Measurements from ENCODE around the gene SYNDIG1L. TPM values are rescaled to one million over a fixed set of nuclear protein-coding genes. Genes with fewer than 3 reads are reported as not detected.

SYNDIG1L gene
- total and polyA plus RNA-seq, 2 of the 4 experiments (the other 2 are of a cell fraction), result not detected

DNA sequence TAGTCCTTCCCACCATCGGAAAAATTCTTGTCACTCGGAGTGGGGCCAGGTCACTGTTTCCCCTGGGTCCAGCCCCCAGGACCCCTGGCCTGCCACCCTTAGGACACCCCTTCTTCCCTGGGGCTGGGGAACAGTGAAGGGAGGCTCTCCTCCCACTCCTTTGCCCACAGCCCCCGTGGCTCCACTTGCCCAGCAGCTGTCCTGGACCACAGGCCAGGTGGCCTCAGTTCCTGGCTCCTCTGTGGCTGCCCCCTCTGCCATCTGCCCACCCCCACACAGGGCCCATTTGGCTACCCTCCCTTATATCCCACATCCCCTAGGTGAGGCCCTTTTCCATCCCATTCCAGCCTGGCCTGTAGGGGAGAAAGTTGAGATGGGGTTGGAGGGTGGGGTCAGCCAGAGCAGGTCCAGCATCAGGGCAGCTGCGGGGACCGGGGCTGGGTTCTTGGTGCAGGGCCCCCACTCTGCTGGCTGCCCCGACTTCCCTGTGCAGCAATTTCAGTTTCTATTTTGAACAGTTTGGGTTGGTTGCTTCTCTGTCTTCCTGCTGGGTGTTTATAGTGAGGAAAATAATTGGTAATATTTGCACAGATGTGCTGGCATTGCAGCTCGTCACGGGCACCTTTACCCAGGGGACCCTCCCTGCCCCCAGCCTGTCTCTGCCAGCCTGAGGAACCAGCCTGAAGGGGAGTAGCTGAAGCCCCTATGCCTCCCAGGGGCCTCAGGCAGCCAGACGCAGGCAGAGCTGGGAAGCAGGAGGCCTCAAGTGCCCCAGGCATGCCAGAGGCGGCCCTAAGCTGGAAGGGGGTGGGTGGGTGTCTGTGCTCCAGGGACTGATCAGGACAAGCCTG is 23.4 kb downstream of the SYNDIG1L start:
- BruUV-seq (replicated peaks), result no TSS peak
- Histone ChIP-seq H3K56ac (ENCODE audit: extremely low read depth, insufficient read depth, low read length) (no peak overlapping the region), H2AK5ac (ENCODE audit: low read depth, low read length) (no peak overlapping the region), H2BK120ac (ENCODE audit: low read depth, low read length) (no peak overlapping the region), H3K4ac (ENCODE audit: low read depth, low read length) (no peak overlapping the region), H2BK5ac (ENCODE audit: low read depth, low read length, poor library complexity, severe bottlenecking) (no peak overlapping the region), H2AK9ac (replicated peaks; ENCODE audit: low read depth, low read length, poor library complexity) (no peak overlapping the region), H2BK15ac (ENCODE audit: low read depth, low read length) (no peak overlapping the region), H4K8ac (ENCODE audit: low read depth in 2 of 2, low read length in 2 of 2) (no peak overlapping the region), H3K27me3 (ENCODE audit: control insufficient read depth, insufficient read depth, low read length) (peaks cover 75% of the 10 kb centered on the region), H3K18ac (ENCODE audit: low read depth, low read length) (no peak overlapping the region), H3K9ac (ENCODE audit: low read depth, low read length) (no peak overlapping the region), H4K20me1 (ENCODE audit: insufficient read depth, low read length) (no peaks in the 10 kb centered on the region), H3K4me2 (ENCODE audit: low read depth, low read length) (no peak overlapping the region), H3K14ac (replicated peaks; ENCODE audit: low read depth, low read length) (no peak overlapping the region), H4K91ac (ENCODE audit: insufficient read depth, low read depth, low read length) (no peak overlapping the region), H3K23ac (ENCODE audit: low read depth, low read length) (no peak overlapping the region), H3K4me3 (ENCODE audit: insufficient read depth, low read depth, low read length) (no peak overlapping the region), H3K9me3 (ENCODE audit: control insufficient read depth, insufficient read depth, low read length) (no peaks in the 10 kb centered on the region), H3K27ac (ENCODE audit: insufficient read depth, low read length) (no peak overlapping the region), H2BK20ac (ENCODE audit: low read depth, low read length) (no peak overlapping the region), H3K4me1 (ENCODE audit: control insufficient read depth, insufficient read depth, low read length) (peaks cover 4% of the 10 kb centered on the region), H3K36me3 (ENCODE audit: control insufficient read depth, insufficient read depth, low read length) (no peaks in the 10 kb centered on the region), H2AFZ (replicated peaks; ENCODE audit: low read length, poor library complexity) (no peak overlapping the region), H3K9me1 (ENCODE audit: insufficient read depth, low read length) (no peaks in the 10 kb centered on the region), H3K79me1 (ENCODE audit: low read depth in 1 of 2, low read length in 2 of 2) (no peaks in the 10 kb centered on the region), H4K5ac (ENCODE audit: low read depth, low read length) (no peak overlapping the region)
- no CpG with 5 or more reads among the region's 10 CpGs for WGBS, 2 experiments (ENCODE audit: extremely low coverage in 2 of 2, insufficient read length in 1 of 2)
- ChIA-PET POLR2A (ENCODE audit: unreplicated experiment) (no interaction called here), CTCF (no interaction called here)
- intact Hi-C loops (cut with micrococcal nuclease), result no loop called here
- in situ Hi-C loops (cut with MboI; ENCODE audit: low sequenced_read_pairs), result no loop called here
- TF ChIP-seq NFE2L2 (IDR thresholded peaks at IDR 0.05; ENCODE audit: low read depth, low read length) (no peak), RCOR1 (IDR thresholded peaks at IDR 0.05; ENCODE audit: insufficient replicate concordance, low read length) (no peak), RAD21 (IDR thresholded peaks at IDR 0.05; ENCODE audit: low read length) (no peak), FOS (IDR thresholded peaks at IDR 0.05; ENCODE audit: low read depth, low read length) (no peak), MAZ (IDR thresholded peaks at IDR 0.05; ENCODE audit: borderline replicate concordance, low read depth, low read length) (no peak), POLR2A (IDR thresholded peaks at IDR 0.05; ENCODE audit: low read depth, low read length) (no peak), MAFK (IDR thresholded peaks at IDR 0.05; ENCODE audit: low read depth, low read length) (no peak), SMC3 (IDR thresholded peaks at IDR 0.05; ENCODE audit: low read depth, low read length) (no peak), CEBPB (IDR thresholded peaks at IDR 0.05; ENCODE audit: low read depth, low read length) (no peak), CHD1 (IDR thresholded peaks at IDR 0.05; ENCODE audit: low read depth, low read length) (no peak)
- no peak for ATAC-seq (ENCODE audit: low read depth)
- dilution Hi-C loops (cut with HindIII; ENCODE audit: low sequenced_read_pairs, unreplicated experiment), result no loop called here
- no peak for DNase-seq
